Neuronal stem cell (in vitro differentiated cells): ENCODE data around the gene EDNRB.

Experiments
- DNase-seq: peaks from one replicate; pipeline ENCODE4 v3.0.0-alpha.2; 2013; ENCODE audit warnings: low spot score
- H2AFZ ChIP-seq: one replicate; pipeline ENCODE4 v1.6.1; 2013; ENCODE audit warnings: mild to moderate bottlenecking, low read length, inconsistent platforms
- H2AK5ac ChIP-seq: 2 replicates; pipeline ENCODE4 v1.6.1; 2013; ENCODE audit warnings: low read depth, mild to moderate bottlenecking, inconsistent platforms, low read length, moderate library complexity, mixed read lengths
- H2BK120ac ChIP-seq: 2 replicates; pipeline ENCODE4 v1.6.1; 2013; ENCODE audit warnings: low read depth, mild to moderate bottlenecking, inconsistent platforms, low read length, moderate library complexity, mixed read lengths
- H2BK12ac ChIP-seq: one replicate; pipeline ENCODE4 v1.6.1; 2013; ENCODE audit warnings: low read length, inconsistent platforms
- H2BK15ac ChIP-seq: 2 replicates; pipeline ENCODE4 v1.6.1; 2013; ENCODE audit warnings: mild to moderate bottlenecking, low read length, inconsistent platforms, mixed read lengths
- H2BK5ac ChIP-seq: one replicate; pipeline ENCODE4 v1.6.1; 2013; ENCODE audit warnings: inconsistent platforms, mild to moderate bottlenecking, low read length, moderate library complexity
- H3K14ac ChIP-seq: one replicate; pipeline ENCODE4 v1.6.1; 2013; ENCODE audit warnings: low read length, inconsistent platforms
- H3K18ac ChIP-seq: 2 replicates; pipeline ENCODE4 v1.6.1; 2013; ENCODE audit warnings: low read length, inconsistent platforms
- H3K23ac ChIP-seq: 2 replicates; pipeline ENCODE4 v1.6.1; 2013; ENCODE audit warnings: low read depth, mild to moderate bottlenecking, mixed read lengths, low read length, inconsistent platforms; ENCODE audit not compliant: poor library complexity
- H3K27ac ChIP-seq: replicated peaks from 3 replicates; pipeline ENCODE4 v1.5.1; 2013; ENCODE audit warnings: low read length, inconsistent platforms
- H3K27me3 ChIP-seq, 3 experiments: 2 replicates each; pipeline ENCODE4 v1.6.1; 2013; ENCODE audit warnings: low read length in 3 of 3, mild to moderate bottlenecking in 2 of 3, inconsistent platforms in 1 of 3, low read depth in 1 of 3, mixed read lengths in 1 of 3, moderate library complexity in 1 of 3; ENCODE audit not compliant: control insufficient read depth in 3 of 3, insufficient read depth in 3 of 3
- H3K36me3 ChIP-seq, 2 donors: replicated peaks in 1 of 2; 2 replicates each; pipeline ENCODE4 v1.6.1; 2013; ENCODE audit warnings: low read length in 2 of 2; ENCODE audit not compliant: control insufficient read depth in 2 of 2, insufficient read depth in 2 of 2
- H3K4ac ChIP-seq: 2 replicates; pipeline ENCODE4 v1.6.1; 2013; ENCODE audit warnings: inconsistent platforms, mild to moderate bottlenecking, low read length, moderate library complexity
- H3K4me1 ChIP-seq, 2 donors: 1 replicate in 1 of 2; 2 replicates in 1 of 2; pipeline ENCODE4 v1.6.1; 2013; ENCODE audit warnings: low read length in 2 of 2, low read depth in 1 of 2; ENCODE audit not compliant: control insufficient read depth in 2 of 2, insufficient read depth in 1 of 2
- H3K4me2 ChIP-seq: one replicate; pipeline ENCODE4 v1.6.1; 2013; ENCODE audit warnings: mild to moderate bottlenecking, low read length, inconsistent platforms; ENCODE audit not compliant: insufficient read depth, poor library complexity, severe bottlenecking
- H3K4me3 ChIP-seq, 2 donors: 2 replicates each; pipeline ENCODE4 v1.5.1; 2013; ENCODE audit warnings: low read length in 2 of 2, mild to moderate bottlenecking in 2 of 2, inconsistent platforms in 1 of 2, moderate library complexity in 1 of 2
- H3K79me1 ChIP-seq: one replicate; pipeline ENCODE4 v1.6.1; 2013; ENCODE audit warnings: low read depth, mild to moderate bottlenecking, inconsistent platforms, low read length, moderate library complexity
- H3K9ac ChIP-seq: one replicate; pipeline ENCODE4 v1.6.1; 2013; ENCODE audit warnings: mild to moderate bottlenecking, low read depth, low read length, inconsistent platforms; ENCODE audit not compliant: poor library complexity
- H3K9me3 ChIP-seq, 2 donors: replicated peaks in 1 of 2; 2 replicates each; pipeline versions ENCODE3 to v1.6.1; 2013; ENCODE audit warnings: low read length in 2 of 2, mild to moderate bottlenecking in 2 of 2, inconsistent platforms in 1 of 2, low read depth in 1 of 2, mixed read lengths in 1 of 2, moderate library complexity in 1 of 2; ENCODE audit not compliant: control insufficient read depth in 2 of 2, insufficient read depth in 1 of 2
- H4K8ac ChIP-seq: one replicate; pipeline ENCODE4 v1.6.1; 2013; ENCODE audit warnings: low read depth, mild to moderate bottlenecking, inconsistent platforms, low read length, moderate library complexity
- H4K91ac ChIP-seq: one replicate; pipeline ENCODE4 v1.6.1; 2013; ENCODE audit warnings: low read length, low read depth, mild to moderate bottlenecking, inconsistent platforms; ENCODE audit not compliant: poor library complexity
- WGBS, 2 donors: extraction: QIAGEN DNeasy Blood & Tissue Kit; methylation state at CpG; one replicate each; pipeline ENCODE4 v1.1.7; 2013; ENCODE audit warnings: missing lambda C conversion rate in 2 of 2, mixed read lengths in 1 of 2; ENCODE audit not compliant: insufficient read length in 2 of 2, insufficient replicate concordance in 1 of 2; ENCODE audit errors: extremely low coverage in 2 of 2; 5-methylcytosine and 5-hydroxymethylcytosine counted together

The EDNRB gene

DNA sequence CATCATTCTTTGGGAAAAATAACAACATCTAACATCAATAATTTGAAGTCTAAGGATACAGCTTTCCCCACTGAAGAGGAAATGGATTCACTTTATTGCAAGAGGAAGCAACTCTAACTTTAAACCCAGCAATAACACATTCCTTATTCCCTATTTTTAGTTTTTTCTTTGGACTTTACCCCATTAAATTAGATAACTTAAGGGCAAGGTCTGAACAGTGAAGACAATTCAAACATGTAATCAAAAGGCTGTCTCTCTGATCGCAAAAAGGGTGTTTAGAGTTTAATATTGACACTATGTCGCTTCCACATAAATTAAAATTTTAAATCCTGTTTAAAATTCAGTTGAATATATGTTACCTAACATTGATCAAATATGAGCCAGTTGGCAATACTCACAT is 10.1 kb downstream of the EDNRB start:
- no peak overlapping the region for H3K4ac ChIP-seq
- no peak overlapping the region for H3K27ac ChIP-seq
- no peak overlapping the region for H3K23ac ChIP-seq
- H3K9me3 ChIP-seq = peaks cover 0 to 10% of the 10 kb centered on the region in 2 donors
- no peaks in the 10 kb centered on the region for H3K36me3 ChIP-seq
- no peak overlapping the region for H4K91ac ChIP-seq
- no peak overlapping the region for H2BK12ac ChIP-seq
- H4K8ac ChIP-seq = no peak overlapping the region
- no CpG with 5 or more reads among the region's 2 CpGs for WGBS, 2 donors
- no peaks in the 10 kb centered on the region for H3K27me3 ChIP-seq
- H3K18ac ChIP-seq = no peak overlapping the region
- no peak overlapping the region for H2BK15ac ChIP-seq
- H3K4me3 ChIP-seq = no peak overlapping the region
- no peak overlapping the region for H3K14ac ChIP-seq
- no peak overlapping the region for H3K4me2 ChIP-seq
- H3K4me1 ChIP-seq = peaks cover 5 to 6% of the 10 kb centered on the region in 2 donors
- no peak overlapping the region for H2AFZ ChIP-seq
- H2AK5ac ChIP-seq = no peak overlapping the region
- no peak overlapping the region for H3K9ac ChIP-seq
- no peak for DNase-seq
- no peak overlapping the region for H2BK5ac ChIP-seq
- H3K79me1 ChIP-seq = no peaks in the 10 kb centered on the region
- H2BK120ac ChIP-seq = no peak overlapping the region

DNA sequence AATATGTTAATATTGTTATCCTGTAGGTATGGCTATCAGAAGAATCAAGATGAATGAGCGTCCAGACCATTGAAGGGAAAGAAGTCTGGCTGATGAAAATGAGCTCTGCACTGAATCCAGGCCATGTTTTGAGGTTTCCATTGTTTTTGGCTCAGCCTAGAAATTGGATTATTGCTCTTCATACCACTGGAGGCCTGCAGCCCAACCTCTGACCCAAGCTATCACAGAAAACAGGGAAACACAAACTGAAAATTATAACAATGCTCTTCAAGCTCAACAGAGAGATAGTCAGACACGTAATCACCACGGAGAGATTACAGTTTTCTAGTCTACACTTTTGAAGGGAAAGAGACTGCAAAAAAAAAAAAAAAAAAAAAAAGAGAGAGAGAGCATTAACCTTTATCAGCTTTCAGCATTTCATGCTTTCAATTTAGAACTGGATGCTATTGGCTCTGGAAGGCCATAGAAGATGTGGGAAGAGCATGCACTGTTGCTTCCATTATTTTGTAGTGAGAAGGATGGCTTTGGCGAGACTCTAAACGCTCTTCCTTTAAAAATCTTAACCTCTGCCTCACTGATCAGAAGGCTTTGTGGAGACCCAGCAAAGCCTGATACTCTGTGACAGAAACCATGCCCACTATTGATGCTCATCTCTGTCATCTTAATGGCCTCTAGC is 10.8 kb downstream of the EDNRB start:
- no peak overlapping the region for H4K91ac ChIP-seq
- no peak overlapping the region for H2BK15ac ChIP-seq
- no peak overlapping the region for H3K23ac ChIP-seq
- H3K27me3 ChIP-seq = no peaks in the 10 kb centered on the region
- H3K4me3 ChIP-seq = no peak overlapping the region
- H3K79me1 ChIP-seq = no peaks in the 10 kb centered on the region
- H3K36me3 ChIP-seq = no peaks in the 10 kb centered on the region
- no peak overlapping the region for H3K9ac ChIP-seq
- no peak overlapping the region for H3K4me2 ChIP-seq
- no peak overlapping the region for H4K8ac ChIP-seq
- H2BK120ac ChIP-seq = no peak overlapping the region
- no peak overlapping the region for H3K18ac ChIP-seq
- no CpG with 5 or more reads among the region's 5 CpGs for WGBS, 2 donors
- no peak overlapping the region for H3K14ac ChIP-seq
- no peak overlapping the region for H2BK5ac ChIP-seq
- H3K4me1 ChIP-seq = peaks cover 5 to 6% of the 10 kb centered on the region in 2 donors
- H2AK5ac ChIP-seq = no peak overlapping the region
- H3K9me3 ChIP-seq = peaks cover 0 to 17% of the 10 kb centered on the region in 2 donors
- no peak for DNase-seq
- no peak overlapping the region for H3K4ac ChIP-seq
- no peak overlapping the region for H2BK12ac ChIP-seq
- peak overlapping the region; percentile 36 for H2AFZ ChIP-seq
- H3K27ac ChIP-seq = no peak overlapping the region

DNA sequence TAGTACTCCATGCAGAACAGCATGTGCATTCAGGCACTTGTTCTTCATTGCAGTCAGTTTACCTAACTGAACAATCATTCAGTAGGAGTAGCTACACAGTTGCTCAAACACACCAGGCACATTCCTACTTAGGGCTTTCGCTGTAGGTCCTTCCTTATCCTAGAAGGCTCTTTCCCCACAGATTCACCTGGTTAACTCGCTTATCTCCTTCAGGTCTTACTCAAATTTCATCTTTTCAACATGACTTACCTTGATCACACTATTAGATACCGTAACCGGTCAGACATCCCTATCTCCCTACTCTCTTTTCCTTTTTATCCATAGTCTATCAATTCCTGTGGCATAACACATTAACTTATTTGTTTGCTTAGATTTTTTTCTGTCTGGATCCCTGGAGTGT is 14.6 kb downstream of the EDNRB start:
- H2BK5ac ChIP-seq = no peak overlapping the region
- H3K4me2 ChIP-seq = no peak overlapping the region
- H3K4me3 ChIP-seq = no peak overlapping the region
- H2AFZ ChIP-seq = no peak overlapping the region
- H2BK120ac ChIP-seq = no peak overlapping the region
- no peak overlapping the region for H3K18ac ChIP-seq
- peaks cover 5 to 6% of the 10 kb centered on the region in 2 donors for H3K4me1 ChIP-seq
- no peaks in the 10 kb centered on the region for H3K79me1 ChIP-seq
- no peak for DNase-seq
- no peak overlapping the region for H2BK12ac ChIP-seq
- H3K9ac ChIP-seq = no peak overlapping the region
- H3K23ac ChIP-seq = no peak overlapping the region
- no peak overlapping the region for H3K4ac ChIP-seq
- no peak overlapping the region for H4K8ac ChIP-seq
- H3K36me3 ChIP-seq = no peaks in the 10 kb centered on the region
- H2BK15ac ChIP-seq = no peak overlapping the region
- H3K9me3 ChIP-seq = peaks cover 0 to 26% of the 10 kb centered on the region in 2 donors
- no peak overlapping the region for H4K91ac ChIP-seq
- WGBS, 2 donors = no CpG with 5 or more reads among the region's 4 CpGs
- H2AK5ac ChIP-seq = no peak overlapping the region
- H3K27ac ChIP-seq = no peak overlapping the region
- H3K27me3 ChIP-seq = no peaks in the 10 kb centered on the region
- H3K14ac ChIP-seq = no peak overlapping the region

GRCh38 chr13:77903435-77903834 is 15.2 kb downstream of the EDNRB start:
- Histone ChIP-seq H3K36me3 (no peaks in the 10 kb centered on the region), H2BK120ac (no peak overlapping the region), H3K9me3 (peaks cover 0 to 26% of the 10 kb centered on the region in 2 donors), H3K27ac (no peak overlapping the region), H4K8ac (no peak overlapping the region), H4K91ac (no peak overlapping the region), H3K4me2 (no peak overlapping the region), H3K27me3 (no peaks in the 10 kb centered on the region), H3K79me1 (no peaks in the 10 kb centered on the region), H2BK12ac (no peak overlapping the region), H3K4ac (no peak overlapping the region), H2AFZ (no peak overlapping the region), H3K4me1 (peaks cover 5 to 6% of the 10 kb centered on the region in 2 donors), H2BK5ac (no peak overlapping the region), H3K18ac (no peak overlapping the region), H2AK5ac (no peak overlapping the region), H3K9ac (no peak overlapping the region), H3K23ac (no peak overlapping the region), H3K14ac (no peak overlapping the region), H2BK15ac (no peak overlapping the region), H3K4me3 (no peak overlapping the region)
- no CpG with 5 or more reads among the region's 1 CpG for whole genome bisulfite sequencing, 2 donors
- no peak for DNase-seq
